Endothelial cell of umbilical vein (primary cell): ENCODE data around the gene ELK1. TPM values are rescaled to one million over a fixed set of nuclear protein-coding genes. Genes with fewer than 3 reads are reported as not detected.

Experiments used
- BruUV-seq: library from RNA; stranded (reverse); fragments of 400-500 nt; replicated peaks from 2 replicates; lab custom pipeline; 2021; lab: Mats Ljungman, UMichigan
- CTCF ChIA-PET: fragments of 300-600, 350-600 bp; sonication (Branson Sonifier 250); formaldehyde crosslinking; loops from one replicate; lab custom pipeline; 2021; ENCODE audit warnings: antibody characterized with exemption, inconsistent platforms; lab: Charles Lee
- POLR2A ChIA-PET: fragments of 300-600, 350-600 bp; sonication (Branson Sonifier 250); formaldehyde crosslinking; loops from one replicate; lab custom pipeline; 2021; ENCODE audit warnings: antibody characterized with exemption, inconsistent platforms; lab: Charles Lee
- DNase-seq: peaks from one replicate; pipeline ENCODE4 v3.0.0-alpha.2; 2011; ENCODE audit warnings: low read depth, low spot score
- FAIRE-seq: peaks from 2 replicates; lab custom pipeline; 2011; peaks lifted over from hg19 to GRCh38; lab: Jason Lieb, UNC
- H2AFZ ChIP-seq: 2 replicates; pipeline ENCODE4 v1.6.0; 2012; ENCODE audit warnings: low read depth, low read length, control low read depth, inconsistent platforms
- H3K27ac ChIP-seq: 2 replicates; pipeline ENCODE4 v1.5.1; 2011; ENCODE audit warnings: low read depth, mild to moderate bottlenecking, control low read depth, low read length, moderate library complexity; ENCODE audit not compliant: insufficient read depth
- H3K27me3 ChIP-seq, 2 experiments: 2 replicates each; pipeline versions ENCODE4 v1.6.0 to v1.6.1; 2011; ENCODE audit warnings: low read length in 2 of 2, mixed read lengths in 1 of 2; ENCODE audit not compliant: control insufficient read depth in 2 of 2, insufficient read depth in 2 of 2
- H3K36me3 ChIP-seq, 2 experiments: 2 replicates in 1 of 2; 3 replicates in 1 of 2; pipeline ENCODE4 v1.5.1; 2011; ENCODE audit warnings: low read length in 2 of 2, mild to moderate bottlenecking in 1 of 2, moderate library complexity in 1 of 2; ENCODE audit not compliant: control insufficient read depth in 2 of 2, insufficient read depth in 2 of 2; ENCODE audit errors: extremely low read depth in 1 of 2
- H3K4me1 ChIP-seq: 3 replicates; pipeline ENCODE4 v1.5.1; 2011; ENCODE audit warnings: mild to moderate bottlenecking, low read length; ENCODE audit not compliant: control insufficient read depth, insufficient read depth; ENCODE audit errors: extremely low read depth
- H3K4me2 ChIP-seq: 2 replicates; pipeline ENCODE4 v1.6.1; 2011; ENCODE audit warnings: low read length, control low read depth, mixed read lengths; ENCODE audit not compliant: insufficient read depth
- H3K4me3 ChIP-seq, 3 experiments: fragments of 200-600 bp in 1 of 3; sonication (generic), shearing (Covaris generic) in 1 of 3; replicated peaks in 1 of 3; 2 replicates each; pipeline ENCODE4 v1.5.1; 2011 to 2016; ENCODE audit warnings: control low read depth in 3 of 3, low read length in 3 of 3, mild to moderate bottlenecking in 2 of 3, inconsistent platforms in 1 of 3, low read depth in 1 of 3, moderate library complexity in 1 of 3; ENCODE audit not compliant: insufficient read depth in 1 of 3
- H3K79me2 ChIP-seq: 2 replicates; pipeline ENCODE4 v1.6.0; 2012; ENCODE audit warnings: low read length, inconsistent platforms; ENCODE audit not compliant: control insufficient read depth, insufficient read depth
- H3K9ac ChIP-seq: replicated peaks from 2 replicates; pipeline ENCODE3; 2011; ENCODE audit warnings: low read length, control low read depth; ENCODE audit not compliant: insufficient read depth; ENCODE audit errors: extremely low read depth
- H3K9me1 ChIP-seq: replicated peaks from 3 replicates; pipeline ENCODE4 v1.6.0; 2011; ENCODE audit warnings: mild to moderate bottlenecking, low read length; ENCODE audit not compliant: control insufficient read depth, insufficient read depth; ENCODE audit errors: extremely low read depth
- H3K9me3 ChIP-seq: replicated peaks from 2 replicates; pipeline ENCODE4 v1.5.1; 2012; ENCODE audit warnings: low read length, inconsistent platforms; ENCODE audit not compliant: control insufficient read depth, insufficient read depth
- H4K20me1 ChIP-seq: replicated peaks from 2 replicates; pipeline ENCODE3; 2011; ENCODE audit warnings: mild to moderate bottlenecking, low read length; ENCODE audit not compliant: control insufficient read depth, insufficient read depth; ENCODE audit errors: extremely low read depth
- CTCF ChIP-seq, 2 donors: IDR thresholded peaks; 1 replicate in 1 of 2; 2 replicates in 1 of 2; pipeline ENCODE4 v1.5.1; 2011; ENCODE audit warnings: low read length in 2 of 2, mild to moderate bottlenecking in 2 of 2, moderate library complexity in 2 of 2, control low read depth in 1 of 2, inconsistent platforms in 1 of 2, low read depth in 1 of 2; ENCODE audit not compliant: insufficient read depth in 1 of 2; ENCODE audit errors: extremely low read depth in 1 of 2
- FOS ChIP-seq: IDR thresholded peaks from 2 replicates; pipeline ENCODE4 v1.6.1; 2011; ENCODE audit warnings: mild to moderate bottlenecking, low read length, moderate library complexity, borderline replicate concordance; ENCODE audit not compliant: insufficient read depth
- GATA2 ChIP-seq: IDR thresholded peaks from 2 replicates; pipeline ENCODE4 v1.7.0; 2011; ENCODE audit warnings: low read depth, mild to moderate bottlenecking, moderate library complexity, mixed read lengths, low read length; ENCODE audit not compliant: insufficient read length, insufficient read depth
- JUN ChIP-seq: IDR thresholded peaks from 2 replicates; pipeline ENCODE4 v1.6.1; 2011; ENCODE audit warnings: borderline replicate concordance, low read depth; ENCODE audit not compliant: insufficient read length, insufficient read depth
- MAX ChIP-seq: IDR thresholded peaks from 2 replicates; pipeline ENCODE4 v1.6.1; 2011; ENCODE audit not compliant: insufficient read depth, insufficient read length
- MYC ChIP-seq: IDR thresholded peaks from one replicate; pipeline ENCODE4 v1.6.1; 2011; ENCODE audit warnings: mild to moderate bottlenecking, low read depth, low read length
- dilution Hi-C: fragments of 300-500 bp; cut with MboI; formaldehyde crosslinking; loops from one replicate; pipeline ENCODE4 v1.15.0; 2019; ENCODE audit warnings: low sequenced_read_pairs; ENCODE audit not compliant: extremely low pct_ligation_motif_present
- intact Hi-C: fragments of 100-400 bp; cut with micrococcal nuclease; formaldehyde crosslinking; loops from one replicate; pipeline ENCODE4 v1.10.0; 2022
- polyA plus RNA-seq, 4 experiments: library from polyadenylated mRNA; depleted of rRNA in 3 of 4; stranded (reverse) in 3 of 4; unstranded in 1 of 4; fragments of >200 nt; gene quantifications; 2 replicates each; pipeline versions ENCODE4 v1.2.1 to v1.2.3, GENCODE V29; 2011 to 2012; ENCODE audit warnings: missing spikeins in 1 of 4
- total RNA-seq: library from RNA; stranded (reverse); gene quantifications from 2 replicates; pipeline ENCODE4 v1.2.3, GENCODE V29; 2021

The ELK1 gene
- total and polyA plus RNA-seq, 2 donors (not counting 3 experiments of a cell fraction or from before 2014, with no cell fraction given), result 18.3 to 28.7 TPM

- Histone ChIP-seq H2AFZ (no peak within 1 kb of the TSS), H4K20me1 (no peaks in the 10 kb centered on the region), H3K36me3 (peaks cover 0 to under 1% of the 10 kb centered on the region in 2 experiments), H3K79me2 (no peaks in the 10 kb centered on the region), H3K4me1 (peaks cover 9% of the 10 kb centered on the region), H3K4me3 (no peak within 1 kb of the TSS), H3K27ac (no peak within 1 kb of the TSS), H3K9me1 (no peaks in the 10 kb centered on the region), H3K27me3 (no peaks in the 10 kb centered on the region), H3K9ac (no peak within 1 kb of the TSS), H3K4me2 (peak within 1 kb of the TSS; percentile 53), H3K9me3 (no peaks in the 10 kb centered on the region)
- CTCF ChIA-PET, result interaction anchor here (0.9 to 1.7 kb wide), 4 partner anchors 13 to 132 kb away, joined by 3 to 7 read pairs (median 4); no protein-coding TSS in a partner anchor
- no peak for FAIRE-seq
- dilution Hi-C loops (no loop called here), intact Hi-C loops (no loop called here)
- POLR2A ChIA-PET, result interaction anchor here (0.6 kb wide), 1 partner anchor 40 kb away, joined by 3 read pairs; no protein-coding TSS in a partner anchor
- TF ChIP-seq CTCF (IDR thresholded peaks at IDR 0.05; ENCODE audit: extremely low read depth in 1 of 2, insufficient read depth in 1 of 2, low read depth in 1 of 2, low read length in 2 of 2), result no peak
- TF ChIP-seq JUN, result no peak
- TF ChIP-seq GATA2, result no peak
- no peak for TF ChIP-seq MAX
- no peak for TF ChIP-seq FOS
- no peak for TF ChIP-seq MYC
- BruUV-seq, result no TSS peak
- DNase-seq, result no peak
These were observed 20.8 kb downstream of the ELK1 start, which contains the start of gene CFP for GRCh38 chrX:47629419-47630200. CFP (minus strand) TSS chrX:47629930; CDS start chrX:47629844, 86 bp downstream.
